Body of pancreas (tissue), 4 donors: ENCODE measurements around the gene MSANTD3.

Experiments used
- POLR2A ChIP-seq, 3 donors: fragments of 450-650 bp; IDR thresholded peaks; one replicate each; pipeline ENCODE4 v1.6.1; 2016; ENCODE audit warnings: antibody characterized with exemption in 3 of 3, mild to moderate bottlenecking in 2 of 3
- TF ChIP-seq, protein P1 (sequence below), 7 experiments: fragments of 450-650 bp in 4 of 7; fragments of 200-600 bp in 3 of 7; sonication (generic) in 3 of 7; IDR thresholded peaks; one replicate each; pipeline ENCODE4 v1.5.1; 2016 to 2019; ENCODE audit warnings: antibody characterized with exemption in 7 of 7

DNA sequence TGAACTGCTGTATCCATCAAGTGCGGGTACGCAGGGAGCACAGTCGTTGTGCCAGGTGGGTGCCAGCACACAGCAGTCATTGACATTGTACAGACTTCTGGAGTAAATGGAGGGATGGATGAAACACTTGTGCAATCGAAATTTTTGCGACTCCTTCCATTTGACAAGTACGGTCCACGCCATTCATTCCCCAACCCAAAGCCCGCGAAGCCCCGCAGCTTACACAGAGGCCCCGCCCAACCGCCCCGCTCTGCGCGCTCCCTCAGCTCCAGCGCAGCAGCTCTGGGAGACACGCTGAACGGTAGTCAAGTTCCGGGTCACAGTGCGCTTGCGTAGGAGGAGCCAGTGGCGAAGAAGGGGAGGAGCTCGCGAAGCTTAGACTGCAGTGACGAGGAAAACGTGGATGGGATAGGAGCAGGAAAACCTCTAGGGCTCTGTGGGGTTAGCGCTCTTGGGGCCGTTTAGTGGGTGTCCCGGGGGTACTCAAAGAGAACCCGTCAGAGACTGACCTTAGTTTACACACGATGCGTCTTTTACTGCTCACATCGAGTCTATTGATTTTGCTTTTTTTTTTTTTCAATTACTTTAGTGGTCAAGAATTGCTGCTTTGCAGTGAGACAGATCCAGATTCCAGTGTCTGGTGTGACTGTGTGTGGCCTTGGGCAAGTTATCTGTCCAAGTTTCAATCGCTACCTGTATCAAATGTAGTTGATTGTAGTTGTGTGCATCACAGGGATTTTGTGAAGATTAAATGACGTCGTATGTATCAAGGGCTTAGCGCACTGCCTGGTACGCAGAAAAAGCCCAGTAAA is 15.3 kb upstream of the MSANTD3 start:
- TF ChIP-seq, protein P1, sequence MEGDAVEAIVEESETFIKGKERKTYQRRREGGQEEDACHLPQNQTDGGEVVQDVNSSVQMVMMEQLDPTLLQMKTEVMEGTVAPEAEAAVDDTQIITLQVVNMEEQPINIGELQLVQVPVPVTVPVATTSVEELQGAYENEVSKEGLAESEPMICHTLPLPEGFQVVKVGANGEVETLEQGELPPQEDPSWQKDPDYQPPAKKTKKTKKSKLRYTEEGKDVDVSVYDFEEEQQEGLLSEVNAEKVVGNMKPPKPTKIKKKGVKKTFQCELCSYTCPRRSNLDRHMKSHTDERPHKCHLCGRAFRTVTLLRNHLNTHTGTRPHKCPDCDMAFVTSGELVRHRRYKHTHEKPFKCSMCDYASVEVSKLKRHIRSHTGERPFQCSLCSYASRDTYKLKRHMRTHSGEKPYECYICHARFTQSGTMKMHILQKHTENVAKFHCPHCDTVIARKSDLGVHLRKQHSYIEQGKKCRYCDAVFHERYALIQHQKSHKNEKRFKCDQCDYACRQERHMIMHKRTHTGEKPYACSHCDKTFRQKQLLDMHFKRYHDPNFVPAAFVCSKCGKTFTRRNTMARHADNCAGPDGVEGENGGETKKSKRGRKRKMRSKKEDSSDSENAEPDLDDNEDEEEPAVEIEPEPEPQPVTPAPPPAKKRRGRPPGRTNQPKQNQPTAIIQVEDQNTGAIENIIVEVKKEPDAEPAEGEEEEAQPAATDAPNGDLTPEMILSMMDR (IDR thresholded peaks at IDR 0.05): no peak
- peak; percentile 30 to 75 (median 66) for TF ChIP-seq POLR2A (IDR thresholded peaks at IDR 0.05)
